Caco-2 (cell line): Measurements from ENCODE around the gene BMERB1. TPM values are rescaled to one million over a fixed set of nuclear protein-coding genes. Genes with fewer than 3 reads are reported as not detected.
"Not testable (repeated sequence)": the region's sequence is repeated elsewhere in the genome, so short reads cannot be mapped to it uniquely, and the experiment has no call there.

Experiments used
- BruUV-seq: library from RNA; stranded (reverse); fragments of 400-500 nt; replicated peaks from 2 replicates; lab custom pipeline; 2021; lab: Mats Ljungman, UMichigan
- CTCF ChIA-PET: fragments of 300-600 bp; sonication (Branson Sonifier 250); formaldehyde crosslinking; loops from one replicate; lab custom pipeline; 2022; ENCODE audit warnings: antibody characterized with exemption; lab: Charles Lee
- POLR2A ChIA-PET: fragments of 300-600 bp; sonication (Branson Sonifier 250); formaldehyde crosslinking; loops from one replicate; lab custom pipeline; 2022; ENCODE audit warnings: antibody characterized with exemption; lab: Charles Lee
- DNase-seq, 2 experiments: peaks; one replicate each; pipeline versions ENCODE4 v3.0.0 to v3.0.0-alpha.2; 2020 to 2022
- H3K27me3 ChIP-seq: replicated peaks from 2 replicates; pipeline ENCODE4 v1.6.0; 2011; ENCODE audit warnings: low read length; ENCODE audit not compliant: control insufficient read depth, insufficient read depth
- H3K36me3 ChIP-seq: 2 replicates; pipeline ENCODE4 v1.5.1; 2011; ENCODE audit warnings: low read length; ENCODE audit not compliant: control insufficient read depth, insufficient read depth
- H3K4me1 ChIP-seq: fragments of 250-450 bp; sonication (Bioruptor Pico); 2 replicates; pipeline ENCODE4 v1.5.1; 2020; ENCODE audit warnings: mild to moderate bottlenecking
- H3K4me3 ChIP-seq: 2 replicates; pipeline ENCODE4 v1.5.1; 2011; ENCODE audit warnings: low read depth, mild to moderate bottlenecking, control low read depth, low read length
- H3K9me3 ChIP-seq: fragments of 250-450 bp; sonication (Bioruptor Pico); 2 replicates; pipeline ENCODE4 v1.5.1; 2020; ENCODE audit warnings: mild to moderate bottlenecking, moderate library complexity
- H3K27ac Mint-ChIP-seq: one replicate; pipeline ENCODE4 v1.8.0; 2022; ENCODE audit warnings: mixed read lengths; ENCODE audit not compliant: unreplicated experiment
- H3K27me3 Mint-ChIP-seq: one replicate; pipeline ENCODE4 v1.8.0; 2022; ENCODE audit warnings: mixed read lengths; ENCODE audit not compliant: insufficient read depth, unreplicated experiment
- H3K36me3 Mint-ChIP-seq: one replicate; pipeline ENCODE4 v1.8.0; 2022; ENCODE audit warnings: mild to moderate bottlenecking, mixed read lengths; ENCODE audit not compliant: insufficient read depth, unreplicated experiment
- H3K4me1 Mint-ChIP-seq: one replicate; pipeline ENCODE4 v1.8.0; 2022; ENCODE audit warnings: low read depth, mixed read lengths; ENCODE audit not compliant: unreplicated experiment
- H3K4me3 Mint-ChIP-seq: one replicate; pipeline ENCODE4 v1.8.0; 2022; ENCODE audit warnings: mild to moderate bottlenecking, moderate library complexity, mixed read lengths; ENCODE audit not compliant: unreplicated experiment
- H3K9me3 Mint-ChIP-seq: one replicate; pipeline ENCODE4 v1.8.0; 2022; ENCODE audit warnings: mixed read lengths; ENCODE audit not compliant: unreplicated experiment
- CTCF ChIP-seq, 2 experiments: fragments of 200-600 bp in 1 of 2; IDR thresholded peaks; 1 replicate in 1 of 2; 2 replicates in 1 of 2; pipeline versions ENCODE4 v1.5.1 to v1.8.0; 2011 to 2022; ENCODE audit warnings: antibody characterized with exemption in 1 of 2, control low read depth in 1 of 2, inconsistent platforms in 1 of 2, low read depth in 1 of 2, low read length in 1 of 2, mild to moderate bottlenecking in 1 of 2, moderate library complexity in 1 of 2; ENCODE audit not compliant: insufficient read depth in 1 of 2, severe bottlenecking in 1 of 2, unreplicated experiment in 1 of 2
- intact Hi-C: fragments of 100-400 bp; cut with micrococcal nuclease; formaldehyde crosslinking; loops from one replicate; pipeline ENCODE4 v1.10.0; 2022; ENCODE audit not compliant: unreplicated experiment
- total RNA-seq: library from RNA; stranded (reverse); gene quantifications from 2 replicates; pipeline ENCODE4 v1.2.3, GENCODE V29; 2022

BMERB1 gene
- total RNA-seq, 1 experiment from 2014 or later: not detected

DNA sequence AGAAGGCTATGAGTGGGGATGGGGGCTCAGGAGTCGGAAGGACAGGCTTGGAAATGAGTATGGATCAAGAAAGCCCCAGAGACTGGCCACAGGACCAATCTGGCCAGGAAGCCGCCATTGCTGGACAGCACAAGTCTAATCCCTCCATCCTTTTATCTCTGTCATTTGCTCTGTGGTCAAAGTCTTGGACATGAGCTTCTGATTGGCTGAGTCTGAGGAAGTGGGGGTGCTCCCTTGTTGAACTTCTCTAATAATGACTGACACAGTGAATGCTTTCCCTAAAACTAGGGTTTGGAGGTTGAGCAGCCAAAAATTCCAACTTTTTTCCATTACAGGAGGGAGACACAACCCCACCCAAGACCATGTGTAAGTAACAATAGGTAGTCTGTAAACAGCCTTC, 111.2 kb downstream of the BMERB1 start:
- Mint-ChIP-seq H3K4me3 (no peak overlapping the region), H3K9me3 (no peaks in the 10 kb centered on the region), H3K27ac (no peak overlapping the region), H3K36me3 (no peaks in the 10 kb centered on the region), H3K4me1 (no peaks in the 10 kb centered on the region), H3K27me3 (no peaks in the 10 kb centered on the region)
- ChIA-PET CTCF (no interaction called here), POLR2A (no interaction called here)
- no peak for DNase-seq
- H3K27me3 ChIP-seq: no peaks in the 10 kb centered on the region
- intact Hi-C loops: no loop called here
- H3K4me1 ChIP-seq: no peaks in the 10 kb centered on the region
- BruUV-seq: no TSS peak
- H3K36me3 ChIP-seq: no peaks in the 10 kb centered on the region
- TF ChIP-seq CTCF (IDR thresholded peaks at IDR 0.05; ENCODE audit: insufficient read depth in 1 of 2, low read depth in 1 of 2, low read length in 1 of 2, severe bottlenecking in 1 of 2, unreplicated experiment in 1 of 2): no peak
- no peak overlapping the region for H3K4me3 ChIP-seq
- no peaks in the 10 kb centered on the region for H3K9me3 ChIP-seq

- intact Hi-C loops, H3K27ac Mint-ChIP-seq, H3K4me3 ChIP-seq: not testable (repeated sequence)
Measured at GRCh38 chr16:15547072-15547767, 112.8 kb downstream of the BMERB1 start.

GRCh38 chr16:15547768-15548096, 113.3 kb downstream of the BMERB1 start:
- no TSS peak for BruUV-seq
- intact Hi-C loops: no loop called here
- no peaks in the 10 kb centered on the region for H3K9me3 ChIP-seq
- no peak overlapping the region for H3K27ac Mint-ChIP-seq
- H3K36me3 Mint-ChIP-seq: no peaks in the 10 kb centered on the region
- no peaks in the 10 kb centered on the region for H3K9me3 Mint-ChIP-seq
- H3K4me3 Mint-ChIP-seq: no peak overlapping the region
- no peaks in the 10 kb centered on the region for H3K27me3 Mint-ChIP-seq
- no peaks in the 10 kb centered on the region for H3K4me1 ChIP-seq
- no peak overlapping the region for H3K4me3 ChIP-seq
- TF ChIP-seq CTCF (IDR thresholded peaks at IDR 0.05; ENCODE audit: insufficient read depth in 1 of 2, low read depth in 1 of 2, low read length in 1 of 2, severe bottlenecking in 1 of 2, unreplicated experiment in 1 of 2): no peak
- peaks cover 10% of the 10 kb centered on the region for H3K4me1 Mint-ChIP-seq
- no peak for DNase-seq
- ChIA-PET CTCF (no interaction called here), POLR2A (interaction anchor here (0.5 kb wide), 1 partner anchor 14 kb away, joined by 7 read pairs; no protein-coding TSS in a partner anchor)
- H3K27me3 ChIP-seq: no peaks in the 10 kb centered on the region
- H3K36me3 ChIP-seq: no peaks in the 10 kb centered on the region

More at GRCh38 chr16:15547072-15547767, 112.8 kb downstream of the BMERB1 start:
- not testable (repeated sequence) for DNase-seq, H3K27me3 ChIP-seq, H3K36me3 Mint-ChIP-seq, H3K27me3 Mint-ChIP-seq, H3K4me3 Mint-ChIP-seq, H3K9me3 Mint-ChIP-seq, H3K9me3 ChIP-seq, H3K4me1 ChIP-seq, H3K36me3 ChIP-seq, BruUV-seq
- ChIA-PET CTCF (interaction anchor here (0.6 to 0.7 kb wide), 3 partner anchors 8 to 219 kb away, joined by 3 read pairs; no protein-coding TSS in a partner anchor), POLR2A (interaction anchor here (0.5 to 0.6 kb wide), 2 partner anchors 15 to 341 kb away, joined by 4 to 7 read pairs; partner anchors contain the start of gene CEP20)
- H3K4me1 Mint-ChIP-seq: peaks cover 10% of the 10 kb centered on the region
